ENCODE data around the gene ERCC4.

The ERCC4 gene

DNA sequence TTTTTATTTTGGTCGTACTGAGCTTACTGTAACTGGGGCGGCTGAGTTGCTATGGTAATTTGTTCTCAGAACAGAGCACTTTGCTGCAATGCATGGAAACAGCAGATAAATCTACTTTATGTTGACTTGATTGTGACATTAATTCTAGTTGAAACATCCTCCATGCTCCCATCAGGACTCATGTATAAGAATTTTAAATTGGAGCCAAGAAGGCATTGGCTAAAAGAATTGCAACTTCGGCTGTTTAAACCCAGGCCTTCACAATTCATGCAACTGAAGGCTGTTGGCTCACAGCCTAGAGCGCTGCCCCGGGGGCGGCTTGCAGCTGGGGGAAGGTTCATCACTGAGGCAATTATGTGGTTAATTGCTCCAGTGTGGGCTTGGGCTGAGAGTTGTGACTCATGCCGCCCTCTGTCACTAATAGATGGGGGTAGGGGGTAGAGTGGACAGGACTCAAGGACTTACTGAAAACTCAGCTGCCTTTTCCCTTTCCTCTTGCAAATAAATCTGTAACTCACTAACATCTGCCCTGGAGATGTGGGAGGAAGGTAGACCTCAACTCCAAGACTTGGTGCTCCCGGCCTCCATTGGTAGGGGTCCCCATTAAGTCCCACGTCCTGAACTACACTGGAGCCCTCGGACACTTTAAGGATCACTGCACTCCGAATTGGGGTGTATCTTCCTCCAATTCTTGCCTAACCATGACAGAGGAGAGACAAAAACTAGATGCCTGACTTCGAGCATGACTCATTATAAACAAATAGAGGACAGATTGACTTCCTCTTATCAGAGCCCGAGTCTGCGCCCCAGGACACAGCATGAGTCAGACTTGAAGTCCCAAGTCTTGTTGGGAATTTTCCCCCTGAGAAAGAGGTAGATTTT is 37.5 kb downstream of the ERCC4 start:
- no peak for TF ChIP-seq NFIC (IDR thresholded peaks at IDR 0.05)
- TF ChIP-seq CEBPB (IDR thresholded peaks at IDR 0.05) = 0 out of 2 replicates have a peak, but pooled peaks have one; percentile 25
- TF ChIP-seq RAD21 (IDR thresholded peaks at IDR 0.05; ENCODE audit: low read depth) = no peak

DNA sequence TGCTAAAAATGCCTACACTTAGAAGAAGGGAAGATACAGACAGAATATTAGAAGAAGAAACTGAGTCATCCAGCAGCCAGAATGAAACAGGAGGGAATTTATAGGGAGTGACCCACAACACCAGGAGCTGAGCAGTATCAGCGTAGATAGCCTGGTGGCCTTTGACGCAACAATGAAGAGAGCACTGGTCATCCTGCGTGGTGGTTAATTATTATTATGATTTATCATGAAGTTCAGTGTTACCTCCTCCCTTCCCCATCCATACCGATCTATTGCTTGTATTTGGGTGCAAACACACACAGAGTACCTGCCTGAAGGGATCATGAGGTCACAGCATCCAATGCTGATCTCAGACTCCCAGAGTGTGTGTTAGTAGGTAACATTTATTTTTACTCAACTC is 38.5 kb downstream of the ERCC4 start:
- TF ChIP-seq EP300 (IDR thresholded peaks at IDR 0.05; ENCODE audit: borderline replicate concordance) = no peak
- TF ChIP-seq CREB1 (IDR thresholded peaks at IDR 0.05; ENCODE audit: low read depth) = no peak
- no peak for TF ChIP-seq CEBPB (IDR thresholded peaks at IDR 0.05)
- no peak for TF ChIP-seq TEAD4 (IDR thresholded peaks at IDR 0.05)

- TF ChIP-seq CEBPB (IDR thresholded peaks at IDR 0.05) (no peak), TCF12 (IDR thresholded peaks at IDR 0.05; ENCODE audit: low read depth) (no peak), RAD21 (IDR thresholded peaks at IDR 0.05; ENCODE audit: low read depth) (no peak), FOXM1 (IDR thresholded peaks at IDR 0.05; ENCODE audit: borderline replicate concordance, low read depth) (no peak), CREB1 (IDR thresholded peaks at IDR 0.05; ENCODE audit: low read depth) (no peak), NFIC (IDR thresholded peaks at IDR 0.05) (no peak), EGR1 (IDR thresholded peaks at IDR 0.05) (no peak), MAX (IDR thresholded peaks at IDR 0.05) (no peak), YY1 (IDR thresholded peaks at IDR 0.05; ENCODE audit: low read depth) (no peak), EP300 (IDR thresholded peaks at IDR 0.05; ENCODE audit: borderline replicate concordance) (no peak), TEAD4 (IDR thresholded peaks at IDR 0.05) (no peak), USF1 (IDR thresholded peaks at IDR 0.05) (no peak), ZBTB7A (IDR thresholded peaks at IDR 0.05; ENCODE audit: low read depth) (no peak), TAF1 (IDR thresholded peaks at IDR 0.05; ENCODE audit: low read depth) (no peak)
- TF ChIP-seq, protein P1, sequence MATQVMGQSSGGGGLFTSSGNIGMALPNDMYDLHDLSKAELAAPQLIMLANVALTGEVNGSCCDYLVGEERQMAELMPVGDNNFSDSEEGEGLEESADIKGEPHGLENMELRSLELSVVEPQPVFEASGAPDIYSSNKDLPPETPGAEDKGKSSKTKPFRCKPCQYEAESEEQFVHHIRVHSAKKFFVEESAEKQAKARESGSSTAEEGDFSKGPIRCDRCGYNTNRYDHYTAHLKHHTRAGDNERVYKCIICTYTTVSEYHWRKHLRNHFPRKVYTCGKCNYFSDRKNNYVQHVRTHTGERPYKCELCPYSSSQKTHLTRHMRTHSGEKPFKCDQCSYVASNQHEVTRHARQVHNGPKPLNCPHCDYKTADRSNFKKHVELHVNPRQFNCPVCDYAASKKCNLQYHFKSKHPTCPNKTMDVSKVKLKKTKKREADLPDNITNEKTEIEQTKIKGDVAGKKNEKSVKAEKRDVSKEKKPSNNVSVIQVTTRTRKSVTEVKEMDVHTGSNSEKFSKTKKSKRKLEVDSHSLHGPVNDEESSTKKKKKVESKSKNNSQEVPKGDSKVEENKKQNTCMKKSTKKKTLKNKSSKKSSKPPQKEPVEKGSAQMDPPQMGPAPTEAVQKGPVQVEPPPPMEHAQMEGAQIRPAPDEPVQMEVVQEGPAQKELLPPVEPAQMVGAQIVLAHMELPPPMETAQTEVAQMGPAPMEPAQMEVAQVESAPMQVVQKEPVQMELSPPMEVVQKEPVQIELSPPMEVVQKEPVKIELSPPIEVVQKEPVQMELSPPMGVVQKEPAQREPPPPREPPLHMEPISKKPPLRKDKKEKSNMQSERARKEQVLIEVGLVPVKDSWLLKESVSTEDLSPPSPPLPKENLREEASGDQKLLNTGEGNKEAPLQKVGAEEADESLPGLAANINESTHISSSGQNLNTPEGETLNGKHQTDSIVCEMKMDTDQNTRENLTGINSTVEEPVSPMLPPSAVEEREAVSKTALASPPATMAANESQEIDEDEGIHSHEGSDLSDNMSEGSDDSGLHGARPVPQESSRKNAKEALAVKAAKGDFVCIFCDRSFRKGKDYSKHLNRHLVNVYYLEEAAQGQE (IDR thresholded peaks at IDR 0.05; ENCODE audit: low read depth) = no peak
These were observed 39.7 kb downstream of the ERCC4 start for GRCh38 chr16:13959626-13960025.

DNA sequence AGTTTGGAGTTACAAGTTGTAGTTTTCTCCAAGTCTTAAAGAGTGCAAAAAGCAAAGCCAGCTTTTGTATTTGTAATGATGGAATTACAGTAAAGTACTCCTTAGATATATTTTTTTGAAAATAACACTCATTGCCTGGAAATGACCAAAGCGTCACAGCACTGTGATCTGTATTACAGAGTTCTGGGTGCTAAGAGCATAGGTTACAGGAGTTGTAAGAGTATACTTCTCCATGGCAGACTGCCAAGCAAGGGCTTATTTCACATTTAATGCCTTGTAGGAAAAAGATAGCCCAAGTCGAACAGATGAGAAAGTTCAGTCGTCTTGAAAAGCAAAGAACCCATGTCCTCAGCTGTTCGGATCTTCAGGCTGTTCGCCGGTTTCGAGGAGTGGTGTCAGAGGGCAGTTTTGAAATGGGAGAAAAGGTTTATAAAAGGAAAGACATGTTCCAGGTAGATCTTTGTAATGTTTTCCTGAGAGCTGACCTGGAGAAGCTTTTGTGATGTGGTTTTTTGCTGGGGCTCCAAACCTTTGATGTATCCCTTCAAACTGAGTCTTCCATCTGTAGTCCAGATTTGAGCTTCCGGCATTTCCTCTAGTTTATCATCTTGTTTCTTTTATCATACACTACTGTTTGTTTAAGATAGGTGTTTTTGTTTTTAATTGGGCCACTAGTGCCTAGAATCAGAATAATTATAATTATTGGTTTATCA is 41.3 kb downstream of the ERCC4 start:
- TF ChIP-seq EGR1 (IDR thresholded peaks at IDR 0.05) = no peak
- TF ChIP-seq YY1 (IDR thresholded peaks at IDR 0.05; ENCODE audit: low read depth) = no peak
- no peak for TF ChIP-seq TEAD4 (IDR thresholded peaks at IDR 0.05)
- TF ChIP-seq NFIC (IDR thresholded peaks at IDR 0.05) = peak; percentile 43; the same call in 1 of the 2 replicates
- no peak for TF ChIP-seq ZBTB7A (IDR thresholded peaks at IDR 0.05; ENCODE audit: low read depth)
- no peak for TF ChIP-seq EP300 (IDR thresholded peaks at IDR 0.05; ENCODE audit: borderline replicate concordance)
- no peak for TF ChIP-seq CREB1 (IDR thresholded peaks at IDR 0.05; ENCODE audit: low read depth)

DNA sequence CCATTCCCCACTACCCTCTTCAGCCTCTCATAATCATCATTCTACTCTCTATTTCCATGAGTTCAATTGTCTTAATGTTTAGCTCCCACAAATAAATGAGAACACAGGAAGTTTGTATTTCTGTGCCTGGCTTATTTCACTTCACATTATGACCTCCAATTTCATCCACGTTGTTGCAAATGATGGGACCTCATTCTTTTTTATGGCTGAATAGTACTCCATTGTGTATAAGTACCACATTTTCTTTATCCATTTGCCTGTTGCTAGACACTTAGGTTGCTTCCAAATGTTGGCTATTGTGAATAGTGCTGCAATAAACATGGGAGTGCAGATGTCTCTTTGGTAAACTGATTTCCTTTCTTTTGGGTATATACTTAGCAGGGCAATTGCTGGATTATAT is 42.3 kb downstream of the ERCC4 start:
- no peak for TF ChIP-seq EP300 (IDR thresholded peaks at IDR 0.05; ENCODE audit: borderline replicate concordance)
- TF ChIP-seq, protein P1 (IDR thresholded peaks at IDR 0.05; ENCODE audit: low read depth) = no peak
- TF ChIP-seq TEAD4 (IDR thresholded peaks at IDR 0.05) = no peak
- no peak for TF ChIP-seq YY1 (IDR thresholded peaks at IDR 0.05; ENCODE audit: low read depth)
- no peak for TF ChIP-seq TAF1 (IDR thresholded peaks at IDR 0.05; ENCODE audit: low read depth)
- TF ChIP-seq USF1 (IDR thresholded peaks at IDR 0.05) = no peak

DNA sequence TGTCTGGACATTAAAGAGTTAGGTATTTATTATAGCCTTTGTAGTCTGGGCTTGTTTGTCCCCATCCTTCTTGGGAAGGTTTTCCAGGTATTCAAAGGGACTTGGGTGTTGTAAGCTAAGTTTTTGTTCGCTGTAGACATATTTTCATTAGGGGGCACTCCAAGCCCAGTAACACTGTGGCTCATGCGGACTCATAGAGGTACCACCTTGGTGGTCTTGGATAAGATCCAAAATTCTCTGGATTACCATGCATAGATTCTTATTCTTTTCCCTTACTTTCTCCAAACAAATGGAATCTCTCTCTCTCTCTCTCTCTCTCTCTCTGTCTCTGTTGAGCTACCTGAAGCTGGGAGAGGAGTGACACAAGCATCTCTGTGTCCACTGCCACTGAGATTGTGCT is 48.9 kb downstream of the ERCC4 start:
- TF ChIP-seq RAD21 (IDR thresholded peaks at IDR 0.05; ENCODE audit: low read depth) (peak; percentile 55), FOXM1 (IDR thresholded peaks at IDR 0.05; ENCODE audit: borderline replicate concordance, low read depth) (no peak)

All from Ishikawa (cell line).